Measurements from ENCODE around the gene MITF.

MITF gene

DNA sequence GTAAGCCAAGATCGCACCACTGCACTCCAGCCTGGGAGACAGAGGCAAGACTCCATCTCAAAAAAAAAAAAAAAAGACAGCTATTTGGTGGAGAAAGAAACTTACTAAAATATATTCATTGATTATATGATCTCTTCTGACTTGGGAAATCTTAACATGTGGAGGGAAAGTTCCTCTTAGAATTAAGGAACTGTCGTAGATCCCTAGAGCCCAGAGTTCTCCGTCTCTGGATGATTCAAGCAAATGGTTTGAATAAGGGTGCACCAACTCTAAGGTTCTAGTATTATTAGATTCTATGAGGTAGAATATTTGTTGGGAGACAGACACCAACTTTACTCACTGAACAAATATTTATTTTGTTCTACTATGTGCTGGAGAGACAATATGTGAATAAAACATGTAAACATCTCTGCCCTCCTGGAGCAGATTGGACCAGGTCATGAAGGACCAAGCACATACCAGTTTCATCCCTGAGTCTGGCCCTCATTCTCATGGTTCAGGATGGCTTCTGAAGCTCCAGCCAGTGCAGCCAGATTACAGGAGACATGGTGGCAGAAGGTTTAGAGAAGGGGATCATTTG, 129.7 kb downstream of the MITF start:
- H3K79me2 ChIP-seq (ENCODE audit: control insufficient read depth, low read length), result no peaks in the 10 kb centered on the region
- H3K27ac ChIP-seq (ENCODE audit: low read depth, low read length), result no peak overlapping the region

DNA sequence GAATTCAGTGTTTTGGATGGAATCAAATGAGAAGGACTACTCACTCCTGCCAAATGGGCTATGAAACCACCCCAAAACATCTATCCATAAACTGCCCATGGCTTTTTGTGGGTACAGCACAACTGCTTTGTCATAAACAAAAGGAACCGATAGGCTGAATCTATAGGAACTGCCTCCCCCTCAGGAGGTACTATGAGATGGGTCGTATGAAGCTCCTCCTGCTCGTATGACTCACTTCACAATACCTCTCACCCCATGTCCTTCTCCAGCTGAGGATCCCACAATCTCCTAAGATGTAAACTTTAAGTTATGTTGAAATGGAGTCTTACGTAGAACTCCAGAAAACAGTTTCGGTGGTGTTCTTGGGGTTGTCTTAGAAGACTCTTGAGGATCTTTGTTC, 130.4 kb downstream of the MITF start:
- Histone ChIP-seq H3K36me3 (ENCODE audit: control insufficient read depth, low read length) (no peaks in the 10 kb centered on the region), H3K79me2 (ENCODE audit: control insufficient read depth, low read length) (no peaks in the 10 kb centered on the region), H3K27me3 (ENCODE audit: control insufficient read depth, low read length) (no peaks in the 10 kb centered on the region), H4K20me1 (ENCODE audit: control insufficient read depth, insufficient read depth, low read depth, low read length) (no peaks in the 10 kb centered on the region), H3K4me3 (ENCODE audit: low read length) (no peak overlapping the region), H3K27ac (ENCODE audit: low read depth, low read length) (no peak overlapping the region), H3K4me2 (ENCODE audit: low read length) (no peak overlapping the region), H3K9me2 (replicated peaks; ENCODE audit: control insufficient read depth, low read length) (no peaks in the 10 kb centered on the region), H3K9me3 (ENCODE audit: control insufficient read depth, insufficient read depth, low read length) (no peaks in the 10 kb centered on the region), H3F3A (ENCODE audit: control insufficient read depth, insufficient read depth) (no peaks in the 10 kb centered on the region), H3K4me1 (ENCODE audit: control insufficient read depth, low read length) (0 out of 2 replicates have a peak, but pooled peaks cover 5% of the 10 kb centered on the region)
- TF ChIP-seq, protein P1, sequence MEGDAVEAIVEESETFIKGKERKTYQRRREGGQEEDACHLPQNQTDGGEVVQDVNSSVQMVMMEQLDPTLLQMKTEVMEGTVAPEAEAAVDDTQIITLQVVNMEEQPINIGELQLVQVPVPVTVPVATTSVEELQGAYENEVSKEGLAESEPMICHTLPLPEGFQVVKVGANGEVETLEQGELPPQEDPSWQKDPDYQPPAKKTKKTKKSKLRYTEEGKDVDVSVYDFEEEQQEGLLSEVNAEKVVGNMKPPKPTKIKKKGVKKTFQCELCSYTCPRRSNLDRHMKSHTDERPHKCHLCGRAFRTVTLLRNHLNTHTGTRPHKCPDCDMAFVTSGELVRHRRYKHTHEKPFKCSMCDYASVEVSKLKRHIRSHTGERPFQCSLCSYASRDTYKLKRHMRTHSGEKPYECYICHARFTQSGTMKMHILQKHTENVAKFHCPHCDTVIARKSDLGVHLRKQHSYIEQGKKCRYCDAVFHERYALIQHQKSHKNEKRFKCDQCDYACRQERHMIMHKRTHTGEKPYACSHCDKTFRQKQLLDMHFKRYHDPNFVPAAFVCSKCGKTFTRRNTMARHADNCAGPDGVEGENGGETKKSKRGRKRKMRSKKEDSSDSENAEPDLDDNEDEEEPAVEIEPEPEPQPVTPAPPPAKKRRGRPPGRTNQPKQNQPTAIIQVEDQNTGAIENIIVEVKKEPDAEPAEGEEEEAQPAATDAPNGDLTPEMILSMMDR (IDR thresholded peaks at IDR 0.05; ENCODE audit: low read depth, low read length, poor library complexity, severe bottlenecking), result no peak
- no peak for TF ChIP-seq EZH2phosphoT487 (IDR thresholded peaks at IDR 0.05; ENCODE audit: borderline replicate concordance, low read length)

More for the DNA sequence above, 129.7 kb downstream of the MITF start:
- TF ChIP-seq, protein P1 (IDR thresholded peaks at IDR 0.05; ENCODE audit: low read depth, low read length, poor library complexity, severe bottlenecking), result no peak
- no peak for TF ChIP-seq EZH2phosphoT487 (IDR thresholded peaks at IDR 0.05; ENCODE audit: borderline replicate concordance, low read length)
- Histone ChIP-seq H3K27me3 (ENCODE audit: control insufficient read depth, low read length) (0 out of 2 replicates have a peak, but pooled peaks cover 2% of the 10 kb centered on the region), H3K9me2 (replicated peaks; ENCODE audit: control insufficient read depth, low read length) (no peaks in the 10 kb centered on the region), H4K20me1 (ENCODE audit: control insufficient read depth, insufficient read depth, low read depth, low read length) (no peaks in the 10 kb centered on the region), H3K36me3 (ENCODE audit: control insufficient read depth, low read length) (no peaks in the 10 kb centered on the region), H3F3A (ENCODE audit: control insufficient read depth, insufficient read depth) (no peaks in the 10 kb centered on the region), H3K4me3 (ENCODE audit: low read length) (no peak overlapping the region), H3K4me2 (ENCODE audit: low read length) (no peak overlapping the region), H3K4me1 (ENCODE audit: control insufficient read depth, low read length) (0 out of 2 replicates have a peak, but pooled peaks cover 5% of the 10 kb centered on the region), H3K9me3 (ENCODE audit: control insufficient read depth, insufficient read depth, low read length) (no peaks in the 10 kb centered on the region)

DNA sequence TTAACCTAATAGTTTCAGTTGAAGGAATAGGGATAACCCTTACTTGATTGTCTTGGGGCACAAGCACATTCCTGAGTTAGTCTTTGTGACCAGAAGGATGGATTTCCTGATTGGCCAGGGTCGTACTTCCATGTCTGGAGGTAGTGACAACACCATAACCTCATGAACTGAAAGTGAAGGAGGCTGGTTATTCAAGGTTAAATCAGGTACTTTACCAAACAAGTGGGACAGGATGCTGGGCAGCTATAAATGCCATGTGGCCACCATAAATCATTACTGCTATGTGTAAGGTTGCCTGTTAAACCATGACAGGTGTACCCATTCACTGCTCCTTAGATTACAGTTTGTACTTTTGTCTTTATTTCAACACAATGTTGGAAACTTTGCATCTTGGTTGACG, 132.0 kb downstream of the MITF start:
- Histone ChIP-seq H3K9me2 (replicated peaks; ENCODE audit: control insufficient read depth, low read length) (no peaks in the 10 kb centered on the region), H3K27ac (ENCODE audit: low read depth, low read length) (no peak overlapping the region), H3K4me2 (ENCODE audit: low read length) (no peak overlapping the region), H3K27me3 (ENCODE audit: control insufficient read depth, low read length) (no peaks in the 10 kb centered on the region), H3K79me2 (ENCODE audit: control insufficient read depth, low read length) (no peaks in the 10 kb centered on the region), H3K4me1 (ENCODE audit: control insufficient read depth, low read length) (0 out of 2 replicates have a peak, but pooled peaks cover 5% of the 10 kb centered on the region), H3F3A (ENCODE audit: control insufficient read depth, insufficient read depth) (no peaks in the 10 kb centered on the region), H3K9me3 (ENCODE audit: control insufficient read depth, insufficient read depth, low read length) (no peaks in the 10 kb centered on the region), H3K4me3 (ENCODE audit: low read length) (no peak overlapping the region), H3K36me3 (ENCODE audit: control insufficient read depth, low read length) (no peaks in the 10 kb centered on the region), H4K20me1 (ENCODE audit: control insufficient read depth, insufficient read depth, low read depth, low read length) (no peaks in the 10 kb centered on the region)
- TF ChIP-seq EZH2phosphoT487 (IDR thresholded peaks at IDR 0.05; ENCODE audit: borderline replicate concordance, low read length), result no peak
- TF ChIP-seq, protein P1 (IDR thresholded peaks at IDR 0.05; ENCODE audit: low read depth, low read length, poor library complexity, severe bottlenecking), result no peak
